NCI-H69 (cell line): Measurements from ENCODE around the gene GLRX5.
"Not testable (repeated sequence)": the region's sequence is repeated elsewhere in the genome, so short reads cannot be mapped to it uniquely, and the experiment has no call there.

ENCODE experiments used
- DNase-seq: peaks from one replicate; lab custom pipeline; 2025; lab: John Stamatoyannopoulos, UW

Gene GLRX5

GRCh38 chr14:95499354-95499750 lies 35.5 kb upstream of the GLRX5 start:
- DNase-seq = no peak

- no peak for DNase-seq
Observed at GRCh38 chr14:95500201-95500681, 34.6 kb upstream of the GLRX5 start.

GRCh38 chr14:95500772-95501401 lies 34.0 kb upstream of the GLRX5 start:
- no peak for DNase-seq

DNA sequence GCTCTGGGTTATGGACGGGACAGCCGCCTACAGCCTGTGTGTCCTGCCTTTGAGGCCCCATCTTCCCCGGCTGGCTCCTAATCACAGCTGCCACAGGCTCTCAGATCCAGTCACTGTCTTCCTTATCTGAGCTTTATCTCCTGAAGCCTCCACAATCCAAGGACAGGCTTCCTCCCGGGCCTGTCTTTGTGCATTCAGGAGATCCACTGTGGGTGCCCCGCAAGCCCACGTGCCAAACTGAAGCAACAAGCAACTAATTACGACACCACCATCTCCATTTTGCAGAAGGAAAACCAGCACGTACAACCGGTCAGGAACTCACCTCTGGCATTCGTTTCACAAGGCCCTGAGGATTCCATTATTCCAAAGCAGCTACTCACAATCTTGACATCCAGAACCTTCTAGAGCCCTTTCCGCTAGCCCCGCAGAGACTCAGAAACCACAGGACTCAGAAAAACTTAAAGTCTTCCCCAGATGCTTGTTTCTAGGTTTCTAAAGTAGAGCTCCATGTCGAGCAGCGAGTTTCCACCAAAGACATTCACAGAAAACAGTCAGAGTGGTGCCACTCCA lies 32.4 kb upstream of the GLRX5 start:
- DNase-seq = no peak

DNA sequence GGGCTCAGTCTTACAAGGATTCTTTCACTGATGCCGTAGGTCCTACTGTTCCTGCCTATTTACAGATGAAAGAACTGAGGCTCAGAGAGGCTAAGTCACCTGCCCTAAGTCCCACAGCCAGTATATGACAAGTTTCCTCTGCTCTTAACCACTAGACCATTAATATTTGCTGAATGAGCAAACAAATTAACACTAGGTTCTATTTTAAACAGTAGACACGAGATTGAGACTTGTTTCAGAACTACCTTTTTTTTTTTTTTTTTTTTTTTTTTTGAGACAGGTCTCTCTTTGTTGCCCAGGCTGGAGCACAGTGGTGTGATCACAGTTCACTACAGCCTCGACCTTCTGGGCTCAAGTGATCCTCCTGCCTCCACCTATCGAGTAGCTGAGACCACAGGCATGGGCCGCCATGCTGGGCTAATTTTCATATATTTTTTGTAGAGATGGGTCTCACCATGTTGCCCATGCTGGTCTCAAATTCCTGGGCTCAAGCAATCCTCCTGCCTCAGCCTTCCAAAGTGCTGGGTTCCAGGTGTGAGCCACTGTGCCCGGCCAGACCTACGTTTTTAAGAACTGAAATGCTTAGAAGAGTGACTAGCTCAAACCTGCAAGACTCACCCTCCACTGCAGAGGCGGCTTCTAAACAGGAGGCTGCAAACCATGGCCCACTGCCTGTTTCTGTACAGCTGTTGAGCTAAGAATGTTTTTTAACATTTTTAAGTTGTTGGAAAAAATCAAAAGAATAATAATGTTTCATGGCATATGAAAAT lies 31.3 kb upstream of the GLRX5 start:
- no peak for DNase-seq

- no peak for DNase-seq
Observed at GRCh38 chr14:95504135-95505029, 30.5 kb upstream of the GLRX5 start.

DNA sequence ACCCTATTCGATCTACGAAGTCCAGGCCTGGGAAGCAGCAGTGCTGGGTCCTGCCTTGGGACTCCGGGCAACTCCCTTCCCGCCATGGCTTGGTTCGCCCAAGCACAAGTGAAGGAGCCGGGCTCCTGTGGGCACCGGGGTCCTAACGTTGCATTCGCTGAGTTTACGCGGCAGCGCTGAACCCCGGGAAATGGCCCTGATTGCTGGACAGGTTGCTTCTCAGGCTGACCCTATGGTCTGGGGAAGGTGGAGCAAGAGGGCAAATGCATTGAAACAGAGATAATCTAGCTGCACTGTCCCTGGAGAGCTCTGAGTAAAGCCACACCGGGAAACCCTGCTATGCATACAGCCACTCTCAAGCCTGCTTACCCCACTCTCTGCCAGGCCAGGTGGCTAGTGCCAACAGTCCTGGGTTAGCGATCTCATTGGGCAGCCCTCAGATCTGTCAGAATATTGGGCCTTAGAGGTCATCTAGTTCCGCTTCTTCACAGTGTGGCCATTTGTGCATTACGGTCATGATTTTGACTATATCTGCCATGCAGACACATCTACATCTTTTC lies 29.7 kb upstream of the GLRX5 start:
- DNase-seq = no peak

- DNase-seq = no peak
Observed at GRCh38 chr14:95507174-95507573, 27.7 kb upstream of the GLRX5 start.

DNA sequence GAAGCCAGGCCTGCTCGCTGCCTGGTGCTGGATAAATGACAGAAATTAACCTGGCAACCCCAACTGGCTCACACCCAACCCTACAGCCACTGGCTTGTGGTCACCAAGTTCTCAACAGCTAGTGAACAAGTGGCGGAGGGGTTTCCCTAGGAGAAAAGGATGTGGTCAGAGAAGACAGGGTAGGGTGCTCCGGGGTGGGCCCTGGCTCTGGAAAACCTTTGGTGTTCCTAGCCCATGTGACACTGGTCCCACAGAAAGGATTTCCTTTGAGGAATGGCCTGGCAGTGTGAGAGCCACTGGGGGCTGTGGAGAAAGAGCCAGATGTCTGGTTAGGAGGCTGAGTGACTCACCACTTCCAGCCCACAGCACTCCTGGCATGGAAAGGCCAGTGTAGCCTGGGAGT lies 27.1 kb upstream of the GLRX5 start:
- peak; percentile 54 for DNase-seq

- no peak for DNase-seq
Observed at GRCh38 chr14:95508377-95508776, 26.5 kb upstream of the GLRX5 start.

GRCh38 chr14:95509495-95509894 lies 25.4 kb upstream of the GLRX5 start:
- no peak for DNase-seq

DNA sequence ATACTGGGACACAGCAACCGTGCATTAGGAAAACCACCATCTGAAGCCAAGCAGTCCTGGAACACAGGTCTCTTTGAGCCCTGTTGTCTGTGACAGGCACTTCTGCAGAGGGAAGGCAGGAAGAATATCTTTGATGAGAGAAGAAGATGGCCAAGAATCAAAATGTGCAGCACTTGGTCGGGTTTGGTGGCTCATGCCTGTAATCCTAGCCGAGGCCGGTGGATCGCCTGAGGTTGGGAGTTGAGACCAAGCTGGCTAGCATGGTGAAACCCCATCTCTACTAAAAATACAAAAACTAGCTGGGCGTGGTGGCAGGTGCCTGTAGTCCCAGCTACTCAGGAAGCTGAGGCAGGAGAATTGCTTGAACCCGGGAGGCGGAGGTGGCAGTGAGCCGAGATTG lies 24.5 kb upstream of the GLRX5 start:
- not testable (repeated sequence) for DNase-seq

DNA sequence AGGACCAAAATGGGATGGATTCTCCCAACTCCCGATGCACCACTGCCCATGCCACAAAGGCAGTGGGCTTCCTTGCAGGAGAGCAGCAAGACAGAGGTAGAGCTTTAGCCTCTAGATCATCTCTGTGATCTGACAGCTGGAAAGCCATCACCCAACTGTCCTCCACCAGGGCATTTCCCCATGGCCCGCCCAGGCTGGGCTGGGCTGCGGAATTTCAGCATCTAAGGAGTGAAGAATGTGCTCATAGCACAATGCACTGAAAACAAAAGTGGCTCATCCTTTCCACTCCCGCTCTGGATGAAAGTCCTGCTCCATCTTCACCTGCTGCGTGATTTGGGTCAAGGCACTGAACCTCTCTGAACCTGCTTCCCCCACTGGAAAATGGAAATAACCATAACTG lies 24.0 kb upstream of the GLRX5 start:
- DNase-seq = no peak

DNA sequence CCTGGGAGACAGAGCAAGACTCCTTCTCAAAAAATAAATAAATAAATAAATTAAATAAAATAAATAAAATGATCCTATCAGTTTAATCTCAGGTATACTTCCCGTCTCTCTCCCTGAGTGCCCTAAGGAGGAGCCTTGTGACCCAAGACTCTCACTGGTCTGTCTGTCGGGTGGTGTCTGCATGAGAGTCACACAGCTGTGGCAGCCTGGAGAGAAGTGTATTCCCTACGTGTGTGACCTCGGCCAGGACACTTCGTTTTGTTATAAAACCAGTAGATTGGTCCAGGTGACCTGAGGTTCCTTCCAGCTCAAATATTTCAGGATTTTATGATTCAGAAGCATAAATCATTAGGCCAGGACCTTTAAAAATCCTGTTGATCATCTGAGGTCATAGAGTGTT lies 23.2 kb upstream of the GLRX5 start:
- no peak for DNase-seq

- no peak for DNase-seq
Observed at GRCh38 chr14:95513291-95513690, 21.6 kb upstream of the GLRX5 start.

DNA sequence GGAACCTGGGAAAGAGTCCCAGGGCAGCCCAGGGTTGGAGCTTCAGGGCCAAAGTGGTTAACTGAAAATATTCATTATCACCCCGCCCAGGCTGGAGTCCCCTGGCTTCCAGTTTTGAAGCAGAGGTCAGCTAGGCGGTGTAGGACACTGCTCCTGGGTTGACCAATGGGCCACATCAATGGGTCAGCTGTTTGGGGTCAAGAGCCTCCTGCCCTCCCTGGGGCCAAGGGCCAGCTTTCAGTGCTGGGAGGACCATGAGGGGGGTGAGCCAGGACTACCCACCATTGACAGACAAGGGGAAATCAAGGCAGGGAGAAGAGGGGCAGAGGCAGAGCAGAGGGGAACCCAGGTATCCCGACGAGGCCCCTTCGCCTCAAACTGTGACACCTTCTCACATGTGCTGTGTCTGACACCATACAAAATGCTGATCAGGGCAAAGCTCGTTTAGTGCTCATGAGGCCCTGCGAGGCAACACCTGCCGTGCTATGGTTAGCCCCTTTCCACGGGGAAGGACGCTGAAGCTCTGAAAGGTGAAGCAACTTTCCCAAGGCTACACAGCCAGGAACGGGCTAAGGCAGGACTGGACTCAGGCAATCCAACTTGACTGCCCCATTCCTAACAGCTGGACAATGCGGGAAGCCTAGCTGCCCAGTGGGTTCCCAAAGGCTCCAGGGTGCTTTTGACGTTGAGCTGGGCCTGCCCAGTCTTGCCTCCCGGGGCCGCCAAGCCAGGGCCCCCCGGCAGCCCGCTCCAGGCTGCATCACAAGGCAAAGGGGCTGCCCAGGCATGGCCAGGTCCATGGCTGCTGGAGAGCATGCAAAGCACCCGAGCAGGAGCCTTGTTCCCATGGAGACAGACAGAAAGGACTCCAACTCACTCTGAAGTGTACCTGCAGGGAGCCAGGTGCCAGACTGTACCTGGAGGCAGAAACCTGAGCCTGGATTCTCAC lies 20.4 kb upstream of the GLRX5 start:
- DNase-seq = peak; percentile 96

GRCh38 chr14:95515080-95515489 lies 19.8 kb upstream of the GLRX5 start:
- peak; percentile 96 for DNase-seq

DNA sequence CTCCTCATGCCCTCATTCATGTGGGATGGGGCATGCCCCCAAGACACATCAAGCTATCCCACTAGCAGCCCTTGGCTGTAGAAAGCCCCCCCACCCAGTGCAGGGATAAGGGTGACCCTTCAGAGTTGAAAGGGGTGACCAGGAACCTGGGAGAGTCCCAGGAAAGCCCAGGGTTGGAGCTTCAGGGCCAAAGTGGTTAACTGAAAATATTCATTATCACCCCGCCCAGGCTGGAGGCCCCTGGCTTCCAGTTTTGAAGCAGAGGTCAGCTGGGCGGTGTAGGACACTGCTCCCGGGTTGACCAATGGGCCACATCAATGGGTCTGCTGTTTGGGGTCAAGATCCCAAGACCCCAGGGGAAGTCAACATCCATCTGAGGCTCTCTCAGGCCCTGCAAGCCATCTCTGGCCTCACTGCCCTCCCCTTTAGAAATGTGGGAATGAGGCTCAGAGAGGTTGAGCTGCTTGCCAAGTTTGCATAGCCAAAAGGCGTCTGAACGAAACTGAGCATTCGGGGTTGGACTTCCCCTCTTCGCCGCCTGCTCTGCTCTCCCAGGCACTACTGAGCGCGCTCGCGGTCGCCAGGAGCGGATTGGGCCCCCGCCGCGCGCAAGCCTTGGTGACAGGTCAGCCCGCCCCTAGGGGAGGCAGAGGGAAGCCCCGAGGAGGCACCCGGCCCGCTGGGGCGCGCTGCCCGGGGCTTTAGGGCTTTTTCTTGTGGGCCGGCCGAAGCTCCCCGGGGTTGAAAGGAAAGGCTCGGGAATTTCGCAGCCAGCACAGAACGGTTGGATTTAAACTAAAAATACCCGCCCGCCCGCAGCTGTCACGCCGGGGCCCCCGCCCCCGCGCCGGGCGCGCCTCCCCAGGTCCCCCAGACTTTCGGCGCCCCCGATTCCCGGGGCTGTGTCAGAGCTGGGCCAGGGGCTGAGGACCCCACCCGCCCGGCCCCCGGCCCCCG lies 19.0 kb upstream of the GLRX5 start:
- DNase-seq = peak; percentile 73

GRCh38 chr14:95516554-95517181 lies 18.2 kb upstream of the GLRX5 start, which contains the start of gene SYNE3:
SYNE3 (minus strand) TSS chr14:95516650; CDS start chr14:95475821, 40,829 bp downstream.
- DNase-seq = peak; percentile 62
